ENCODE data around the gene RNASEH1. TPM values are rescaled to one million over a fixed set of nuclear protein-coding genes. Genes with fewer than 3 reads are reported as not detected.
A peak's percentile ranks its signal among the peaks of the same experiment; 100 is the strongest.

RNASEH1 gene
- total and polyA plus RNA-seq, 2 experiments from 2014 or later = 15.3 to 25.6 TPM

- Histone ChIP-seq H3K4me1 (ENCODE audit: insufficient read depth) (peaks cover 6% of the 10 kb centered on the region), H3K4me2 (no peak overlapping the region)
- TF ChIP-seq CTCF (IDR thresholded peaks at IDR 0.05; ENCODE audit: poor library complexity) (no peak), EZH2phosphoT487 (IDR thresholded peaks at IDR 0.05; ENCODE audit: low read depth, severe bottlenecking, unreplicated experiment) (no peak), EZH2 (IDR thresholded peaks at IDR 0.05; ENCODE audit: borderline replicate concordance) (no peak)
Observed at GRCh38 chr2:3596901-3597417, 38.8 kb upstream of the RNASEH1 start.

GRCh38 chr2:3595985-3596384 lies 37.9 kb upstream of the RNASEH1 start:
- Histone ChIP-seq H3K9me2 (replicated peaks; ENCODE audit: insufficient read depth) (no peaks in the 10 kb centered on the region), H2AFZ (no peak overlapping the region), H4K20me1 (ENCODE audit: insufficient read depth, poor library complexity, severe bottlenecking) (no peaks in the 10 kb centered on the region), H3K27me3 (no peaks in the 10 kb centered on the region), H3K9me3 (ENCODE audit: low read depth) (no peaks in the 10 kb centered on the region), H3K4me1 (ENCODE audit: insufficient read depth) (peaks cover 6% of the 10 kb centered on the region), H3K27ac (no peak overlapping the region), H3K36me3 (replicated peaks; ENCODE audit: insufficient read depth, low read depth) (no peaks in the 10 kb centered on the region), H3K4me2 (no peak overlapping the region), H3K4me3 (no peak overlapping the region), H3K79me2 (no peaks in the 10 kb centered on the region)
- TF ChIP-seq CTCF (IDR thresholded peaks at IDR 0.05; ENCODE audit: poor library complexity) (no peak), EZH2 (IDR thresholded peaks at IDR 0.05; ENCODE audit: borderline replicate concordance) (no peak), EZH2phosphoT487 (IDR thresholded peaks at IDR 0.05; ENCODE audit: low read depth, severe bottlenecking, unreplicated experiment) (no peak)
- no peak for DNase-seq (ENCODE audit: low spot score)
- 79% methylated on average over 6 of the region's 6 CpGs for WGBS (ENCODE audit: low lambda C conversion rate, missing lambda C conversion rate)

More at GRCh38 chr2:3596901-3597417, 38.8 kb upstream of the RNASEH1 start:
- no peak overlapping the region for H3K27ac ChIP-seq
- no peak for DNase-seq (ENCODE audit: low spot score)
- H4K20me1 ChIP-seq (ENCODE audit: insufficient read depth, poor library complexity, severe bottlenecking) = no peaks in the 10 kb centered on the region
- no peaks in the 10 kb centered on the region for H3K27me3 ChIP-seq
- no peak overlapping the region for H2AFZ ChIP-seq
- H3K79me2 ChIP-seq = no peaks in the 10 kb centered on the region
- no peaks in the 10 kb centered on the region for H3K9me3 ChIP-seq (ENCODE audit: low read depth)
- 93% methylated on average over 16 of the region's 16 CpGs for WGBS (ENCODE audit: low lambda C conversion rate, missing lambda C conversion rate)
- no peak overlapping the region for H3K4me3 ChIP-seq
- no peaks in the 10 kb centered on the region for H3K36me3 ChIP-seq (replicated peaks; ENCODE audit: insufficient read depth, low read depth)
- no peaks in the 10 kb centered on the region for H3K9me2 ChIP-seq (replicated peaks; ENCODE audit: insufficient read depth)

- no peak overlapping the region for H3K4me3 ChIP-seq
Observed at GRCh38 chr2:3595404-3595803, 37.3 kb upstream of the RNASEH1 start.

More at GRCh38 chr2:3595404-3595803, 37.3 kb upstream of the RNASEH1 start:
- Histone ChIP-seq H3K4me2 (peak overlapping the region; percentile 71), H3K27ac (no peak overlapping the region), H3K36me3 (replicated peaks; ENCODE audit: insufficient read depth, low read depth) (no peaks in the 10 kb centered on the region), H3K9me3 (ENCODE audit: low read depth) (no peaks in the 10 kb centered on the region), H3K9me2 (replicated peaks; ENCODE audit: insufficient read depth) (no peaks in the 10 kb centered on the region), H3K79me2 (no peaks in the 10 kb centered on the region), H3K27me3 (no peaks in the 10 kb centered on the region), H4K20me1 (ENCODE audit: insufficient read depth, poor library complexity, severe bottlenecking) (no peaks in the 10 kb centered on the region), H2AFZ (no peak overlapping the region), H3K4me1 (ENCODE audit: insufficient read depth) (peaks cover 6% of the 10 kb centered on the region)
- 88% methylated on average over 11 of the region's 11 CpGs for WGBS (ENCODE audit: low lambda C conversion rate, missing lambda C conversion rate)
- TF ChIP-seq EZH2phosphoT487 (IDR thresholded peaks at IDR 0.05; ENCODE audit: low read depth, severe bottlenecking, unreplicated experiment) (no peak), CTCF (IDR thresholded peaks at IDR 0.05; ENCODE audit: poor library complexity) (no peak), EZH2 (IDR thresholded peaks at IDR 0.05; ENCODE audit: borderline replicate concordance) (no peak)
- no peak for DNase-seq (ENCODE audit: low spot score)
